Mammary epithelial cell (primary cell): ENCODE results near the gene MRPL52.

Source experiments
- EZH2 ChIP-seq: IDR thresholded peaks from 2 replicates; pipeline ENCODE4 v1.6.1; 2012; ENCODE audit warnings: low read length, inconsistent platforms, borderline replicate concordance
- TF ChIP-seq, protein P1 (sequence below), 2 donors: IDR thresholded peaks in 1 of 2; conservative IDR thresholded peaks in 1 of 2; 2 replicates each; pipeline ENCODE4 v1.5.1; 2011 to 2012; ENCODE audit warnings: inconsistent platforms in 2 of 2, low read length in 2 of 2, mild to moderate bottlenecking in 2 of 2, control low read depth in 1 of 2, low read depth in 1 of 2; ENCODE audit not compliant: insufficient read depth in 1 of 2; ENCODE audit errors: extremely low read depth in 1 of 2

DNA sequence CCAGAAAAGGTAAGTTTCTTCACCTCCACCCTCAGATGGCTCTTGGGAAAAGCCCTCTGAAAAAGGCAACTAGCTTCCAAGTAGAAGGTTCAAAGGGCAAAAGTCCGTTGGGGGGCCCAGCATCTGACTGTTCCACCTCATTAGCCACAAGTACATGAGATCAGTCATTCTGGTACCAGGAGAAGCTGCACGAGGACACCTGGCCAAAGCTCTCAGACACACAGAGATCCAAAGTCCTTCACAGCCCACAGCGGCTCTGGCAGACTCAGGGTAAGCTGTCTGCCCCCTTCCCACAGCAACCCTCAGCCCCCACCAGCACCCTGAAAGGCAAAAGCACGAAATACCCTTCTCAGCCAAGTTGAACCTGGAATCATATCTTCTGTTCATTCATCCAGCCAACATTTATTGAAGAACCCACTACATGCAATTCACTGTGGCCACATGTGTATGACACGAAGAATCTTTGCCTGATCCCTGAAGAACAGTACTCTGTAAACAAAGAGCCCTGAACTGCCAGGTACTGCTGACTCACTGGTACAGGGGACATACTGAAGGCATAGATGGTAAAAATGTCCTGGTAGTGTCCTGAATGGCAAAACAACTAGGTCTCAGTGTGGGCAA lies 33.5 kb upstream of the MRPL52 start:
- no peak for TF ChIP-seq EZH2
- TF ChIP-seq, protein P1, sequence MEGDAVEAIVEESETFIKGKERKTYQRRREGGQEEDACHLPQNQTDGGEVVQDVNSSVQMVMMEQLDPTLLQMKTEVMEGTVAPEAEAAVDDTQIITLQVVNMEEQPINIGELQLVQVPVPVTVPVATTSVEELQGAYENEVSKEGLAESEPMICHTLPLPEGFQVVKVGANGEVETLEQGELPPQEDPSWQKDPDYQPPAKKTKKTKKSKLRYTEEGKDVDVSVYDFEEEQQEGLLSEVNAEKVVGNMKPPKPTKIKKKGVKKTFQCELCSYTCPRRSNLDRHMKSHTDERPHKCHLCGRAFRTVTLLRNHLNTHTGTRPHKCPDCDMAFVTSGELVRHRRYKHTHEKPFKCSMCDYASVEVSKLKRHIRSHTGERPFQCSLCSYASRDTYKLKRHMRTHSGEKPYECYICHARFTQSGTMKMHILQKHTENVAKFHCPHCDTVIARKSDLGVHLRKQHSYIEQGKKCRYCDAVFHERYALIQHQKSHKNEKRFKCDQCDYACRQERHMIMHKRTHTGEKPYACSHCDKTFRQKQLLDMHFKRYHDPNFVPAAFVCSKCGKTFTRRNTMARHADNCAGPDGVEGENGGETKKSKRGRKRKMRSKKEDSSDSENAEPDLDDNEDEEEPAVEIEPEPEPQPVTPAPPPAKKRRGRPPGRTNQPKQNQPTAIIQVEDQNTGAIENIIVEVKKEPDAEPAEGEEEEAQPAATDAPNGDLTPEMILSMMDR (conservative IDR thresholded peaks at IDR 0.05 in 1 of 2, IDR thresholded peaks at IDR 0.05 in 1 of 2; ENCODE audit: extremely low read depth in 1 of 2, insufficient read depth in 1 of 2, low read depth in 1 of 2, low read length in 2 of 2): no peak
